Stimulated activated CD8-positive, alpha-beta memory T cell treated with anti-CD3 and anti-CD28 coated beads, Interleukin-7, amount 100 ng/mL, for 48 hours (primary cell): ENCODE results near the gene IFFO2.
A peak's percentile ranks its signal among the peaks of the same experiment; 100 is the strongest.

Source experiments
- DNase-seq, 2 donors: peaks; one replicate each; pipeline ENCODE4 v3.0.0-alpha.2; 2020; ENCODE audit warnings: low read depth in 1 of 2; ENCODE audit errors: extremely low read depth in 1 of 2

Gene IFFO2

GRCh38 chr1:18938008-18938706, 18.3 kb downstream of the IFFO2 start:
- DNase-seq, result no peak

GRCh38 chr1:18937539-18937938, 18.9 kb downstream of the IFFO2 start:
- DNase-seq, result no peak

- DNase-seq, result no peak
These were observed 19.5 kb downstream of the IFFO2 start for GRCh38 chr1:18936814-18937481.

GRCh38 chr1:18936471-18936813, 20.0 kb downstream of the IFFO2 start:
- no peak for DNase-seq

GRCh38 chr1:18934205-18935000, 22.1 kb downstream of the IFFO2 start:
- DNase-seq, result no peak

- DNase-seq, result no peak
These were observed 23.6 kb downstream of the IFFO2 start for GRCh38 chr1:18932879-18933278.

GRCh38 chr1:18932387-18932786, 24.1 kb downstream of the IFFO2 start:
- no peak for DNase-seq

GRCh38 chr1:18931730-18932129, 24.7 kb downstream of the IFFO2 start:
- DNase-seq, result no peak

GRCh38 chr1:18929686-18930085, 26.8 kb downstream of the IFFO2 start:
- DNase-seq, result no peak

GRCh38 chr1:18928985-18929384, 27.5 kb downstream of the IFFO2 start:
- no peak for DNase-seq

GRCh38 chr1:18928406-18928805, 28.1 kb downstream of the IFFO2 start:
- DNase-seq, result no peak

- DNase-seq, result peak in 1 of 2 donors; percentile 26
These were observed 28.7 kb downstream of the IFFO2 start for GRCh38 chr1:18927654-18928272.

GRCh38 chr1:18927082-18927653, 29.3 kb downstream of the IFFO2 start:
- no peak for DNase-seq

GRCh38 chr1:18926315-18927081, 30.0 kb downstream of the IFFO2 start:
- peak; percentile 68 to 90 for DNase-seq

- DNase-seq, result no peak
These were observed 31.2 kb downstream of the IFFO2 start for GRCh38 chr1:18925279-18925678.

GRCh38 chr1:18924221-18924691, 32.2 kb downstream of the IFFO2 start:
- no peak for DNase-seq

GRCh38 chr1:18923756-18924211, 32.7 kb downstream of the IFFO2 start:
- no peak for DNase-seq

GRCh38 chr1:18922848-18923755, 33.4 kb downstream of the IFFO2 start:
- DNase-seq, result no peak

- no peak for DNase-seq
These were observed 34.2 kb downstream of the IFFO2 start for GRCh38 chr1:18922319-18922726.
